Uterus (tissue), 2 donors: ENCODE measurements around the gene ACKR1.

Source experiments
- POLR2A ChIP-seq, 2 donors: fragments of 450-650 bp; IDR thresholded peaks; one replicate each; pipeline ENCODE4 v1.6.1; 2016; ENCODE audit warnings: antibody characterized with exemption in 2 of 2, mild to moderate bottlenecking in 1 of 2, moderate library complexity in 1 of 2
- TF ChIP-seq, protein P1 (sequence below), 4 experiments: fragments of 200-600 bp in 2 of 4; fragments of 450-650 bp in 2 of 4; sonication (generic) in 2 of 4; IDR thresholded peaks; one replicate each; pipeline ENCODE4 v1.5.1; 2016 to 2019; ENCODE audit warnings: antibody characterized with exemption in 4 of 4, mild to moderate bottlenecking in 2 of 4, moderate library complexity in 1 of 4

DNA sequence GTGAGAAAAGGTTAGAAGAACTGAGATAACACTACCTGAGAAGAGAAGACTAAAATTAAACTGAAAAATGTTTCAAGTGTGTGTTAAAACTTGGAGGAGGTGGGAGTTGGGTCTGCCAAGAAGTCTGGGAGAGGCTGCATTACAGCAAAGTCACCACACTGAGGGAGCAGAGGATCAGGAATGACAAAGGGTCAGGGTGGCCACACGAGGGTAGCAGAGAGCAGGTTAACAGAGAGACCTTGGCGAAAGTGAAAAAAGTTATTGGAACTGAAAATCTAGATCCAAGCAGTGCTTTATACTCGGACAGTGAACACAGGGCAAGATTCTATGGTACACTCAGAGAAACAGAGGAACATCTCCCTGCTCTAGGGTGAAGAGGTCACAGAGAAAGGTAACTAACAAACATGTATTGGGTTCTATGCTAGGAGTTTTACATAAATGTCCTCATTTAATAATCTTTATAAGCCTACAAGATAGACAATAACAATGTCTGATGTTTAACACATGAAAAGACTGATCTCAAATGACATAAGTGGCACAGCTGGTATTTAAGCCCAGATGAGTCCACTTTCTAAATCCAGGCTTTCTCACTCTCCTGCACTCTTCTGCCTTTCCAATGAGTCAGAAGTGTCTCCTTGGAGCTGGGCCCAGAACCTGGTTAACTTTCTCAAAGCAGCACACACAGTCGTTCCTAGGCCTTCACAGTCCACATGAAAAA lies 43.5 kb upstream of the ACKR1 start:
- TF ChIP-seq, protein P1, sequence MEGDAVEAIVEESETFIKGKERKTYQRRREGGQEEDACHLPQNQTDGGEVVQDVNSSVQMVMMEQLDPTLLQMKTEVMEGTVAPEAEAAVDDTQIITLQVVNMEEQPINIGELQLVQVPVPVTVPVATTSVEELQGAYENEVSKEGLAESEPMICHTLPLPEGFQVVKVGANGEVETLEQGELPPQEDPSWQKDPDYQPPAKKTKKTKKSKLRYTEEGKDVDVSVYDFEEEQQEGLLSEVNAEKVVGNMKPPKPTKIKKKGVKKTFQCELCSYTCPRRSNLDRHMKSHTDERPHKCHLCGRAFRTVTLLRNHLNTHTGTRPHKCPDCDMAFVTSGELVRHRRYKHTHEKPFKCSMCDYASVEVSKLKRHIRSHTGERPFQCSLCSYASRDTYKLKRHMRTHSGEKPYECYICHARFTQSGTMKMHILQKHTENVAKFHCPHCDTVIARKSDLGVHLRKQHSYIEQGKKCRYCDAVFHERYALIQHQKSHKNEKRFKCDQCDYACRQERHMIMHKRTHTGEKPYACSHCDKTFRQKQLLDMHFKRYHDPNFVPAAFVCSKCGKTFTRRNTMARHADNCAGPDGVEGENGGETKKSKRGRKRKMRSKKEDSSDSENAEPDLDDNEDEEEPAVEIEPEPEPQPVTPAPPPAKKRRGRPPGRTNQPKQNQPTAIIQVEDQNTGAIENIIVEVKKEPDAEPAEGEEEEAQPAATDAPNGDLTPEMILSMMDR (IDR thresholded peaks at IDR 0.05), result peak; percentile 85 to 98 (median 92)
- TF ChIP-seq POLR2A (IDR thresholded peaks at IDR 0.05), result no peak
